ENCODE data around the gene AP1G2.
A peak's percentile ranks its signal among the peaks of the same experiment; 100 is the strongest.

The AP1G2 gene

DNA sequence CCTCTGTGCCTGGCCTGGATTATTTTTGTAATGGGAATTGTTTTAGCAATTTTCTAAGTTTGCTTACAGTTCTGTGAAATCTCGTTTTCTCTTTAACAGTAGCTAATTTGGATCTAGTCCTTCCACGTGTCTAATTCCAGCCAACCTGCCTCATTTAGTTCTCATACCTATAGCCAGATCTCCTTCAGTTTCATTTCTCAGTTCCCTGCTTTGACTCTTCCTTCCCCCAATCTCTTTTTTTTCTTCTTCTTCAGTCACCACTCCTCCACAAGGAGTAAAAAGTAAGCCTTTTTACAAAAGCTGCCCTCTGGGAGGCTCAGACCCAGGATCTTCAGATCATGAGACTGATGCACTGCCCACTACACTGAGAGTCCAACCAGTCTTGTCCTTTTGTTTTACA lies 10.1 kb downstream of the AP1G2 start:
- DNase-seq (ENCODE audit: low read depth in 2 of 2) = no peak

DNA sequence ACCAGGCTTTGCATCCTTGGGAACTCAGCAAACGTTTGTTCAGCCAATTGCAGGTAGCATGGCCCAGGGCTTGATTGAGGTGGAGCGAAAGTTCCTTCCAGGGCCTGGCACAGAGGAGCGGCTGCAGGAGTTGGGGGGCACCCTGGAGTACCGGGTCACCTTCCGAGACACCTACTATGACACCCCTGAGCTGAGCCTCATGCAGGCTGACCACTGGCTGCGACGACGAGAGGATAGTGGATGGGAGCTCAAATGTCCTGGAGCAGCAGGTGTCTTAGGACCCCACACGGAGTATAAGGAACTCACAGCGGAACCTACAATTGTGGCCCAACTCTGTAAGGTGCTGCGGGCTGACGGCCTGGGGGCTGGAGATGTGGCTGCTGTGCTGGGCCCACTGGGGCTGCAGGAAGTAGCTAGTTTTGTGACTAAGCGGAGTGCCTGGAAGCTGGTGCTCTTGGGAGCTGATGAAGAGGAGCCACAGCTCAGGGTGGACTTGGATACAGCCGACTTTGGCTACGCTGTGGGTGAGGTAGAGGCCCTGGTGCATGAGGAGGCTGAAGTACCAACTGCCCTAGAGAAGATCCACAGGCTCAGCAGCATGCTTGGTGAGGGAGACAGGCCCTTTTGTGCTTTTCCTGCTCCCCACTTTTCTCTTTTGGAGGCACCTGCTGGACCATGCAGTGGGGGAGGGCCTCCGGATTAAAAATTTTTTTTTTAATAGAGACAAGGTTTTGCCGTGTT lies 10.7 kb downstream of the AP1G2 start:
- DNase-seq (ENCODE audit: low read depth in 2 of 2) = no peak

- peak; percentile 87 to 93 for DNase-seq (ENCODE audit: low read depth in 2 of 2)
These were observed 11.5 kb downstream of the AP1G2 start, which contains the start of gene THTPA for GRCh38 chr14:23555882-23556699. THTPA (plus strand) TSS chr14:23556271; CDS start chr14:23556758, 487 bp downstream.

GRCh38 chr14:23555533-23555881 lies 12.1 kb downstream of the AP1G2 start:
- DNase-seq (ENCODE audit: low read depth in 2 of 2) = no peak

DNA sequence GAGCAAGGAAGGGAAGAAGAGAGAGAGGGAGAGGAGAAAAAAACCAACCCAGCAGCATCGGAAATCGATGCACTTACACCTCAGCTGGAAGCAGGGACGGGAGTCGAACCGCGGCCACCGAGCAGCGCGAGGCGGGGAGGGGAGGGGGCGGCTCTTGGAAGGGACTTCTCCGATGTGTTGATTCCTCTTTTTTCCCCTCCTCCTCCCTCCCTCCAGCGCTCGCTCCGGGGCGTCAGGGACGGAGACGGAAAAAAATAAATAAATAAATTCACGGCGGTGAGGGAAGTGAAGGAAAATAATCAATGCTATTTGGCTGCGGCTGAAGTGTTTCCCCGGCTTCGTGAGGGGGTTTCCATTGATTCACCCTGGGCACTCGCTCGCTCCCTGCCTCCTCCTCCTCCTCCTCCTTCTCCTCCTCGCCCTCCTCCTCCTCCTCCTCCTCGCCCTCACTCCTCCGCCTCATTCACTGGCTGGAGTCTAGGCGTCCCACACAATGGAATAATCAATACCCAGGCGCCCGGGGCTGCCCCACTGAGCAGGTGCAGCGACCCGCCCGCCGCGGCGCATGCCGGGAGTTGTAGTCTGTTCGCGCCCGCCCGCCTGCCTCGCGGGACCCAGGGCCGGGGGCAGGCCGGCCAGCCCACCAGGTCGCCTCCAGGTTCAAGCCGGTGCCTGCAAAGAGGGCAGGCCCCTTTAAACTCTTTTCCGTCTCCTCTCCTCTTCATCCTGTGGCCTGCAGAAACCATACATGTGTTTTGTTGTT lies 16.1 kb downstream of the AP1G2 start, which contains the start of gene ZFHX2:
ZFHX2 (minus strand) TSS at position 500 of the 763 bp plus-strand sequence. CDS start 16,440 bp downstream, outside the sequence.
- DNase-seq (ENCODE audit: low read depth in 2 of 2) = peak; percentile 70 to 78

DNA sequence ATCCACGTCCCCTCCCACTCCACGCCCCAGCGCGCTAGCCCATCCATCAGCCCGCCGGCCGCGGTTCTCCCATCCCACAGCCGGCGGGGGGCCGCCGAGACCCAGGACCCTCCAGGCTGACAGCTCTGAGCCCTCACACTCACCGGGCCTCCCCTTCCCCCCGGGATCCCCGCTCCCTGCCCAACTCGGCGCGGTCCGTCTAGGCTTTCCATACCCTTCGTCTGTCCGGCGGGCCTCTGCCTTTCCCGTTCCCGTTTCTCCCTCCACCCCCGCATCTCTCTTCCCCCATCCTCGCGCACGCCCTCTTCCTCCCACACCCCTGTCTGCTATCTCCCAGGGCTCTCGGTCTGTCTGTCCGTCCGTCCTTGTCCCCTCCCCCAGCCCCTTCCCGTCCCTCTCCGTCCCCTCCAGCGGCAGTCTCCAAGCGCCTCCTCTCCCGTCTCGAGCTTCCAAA lies 16.8 kb downstream of the AP1G2 start:
- no peak for DNase-seq (ENCODE audit: low read depth in 2 of 2)

DNA sequence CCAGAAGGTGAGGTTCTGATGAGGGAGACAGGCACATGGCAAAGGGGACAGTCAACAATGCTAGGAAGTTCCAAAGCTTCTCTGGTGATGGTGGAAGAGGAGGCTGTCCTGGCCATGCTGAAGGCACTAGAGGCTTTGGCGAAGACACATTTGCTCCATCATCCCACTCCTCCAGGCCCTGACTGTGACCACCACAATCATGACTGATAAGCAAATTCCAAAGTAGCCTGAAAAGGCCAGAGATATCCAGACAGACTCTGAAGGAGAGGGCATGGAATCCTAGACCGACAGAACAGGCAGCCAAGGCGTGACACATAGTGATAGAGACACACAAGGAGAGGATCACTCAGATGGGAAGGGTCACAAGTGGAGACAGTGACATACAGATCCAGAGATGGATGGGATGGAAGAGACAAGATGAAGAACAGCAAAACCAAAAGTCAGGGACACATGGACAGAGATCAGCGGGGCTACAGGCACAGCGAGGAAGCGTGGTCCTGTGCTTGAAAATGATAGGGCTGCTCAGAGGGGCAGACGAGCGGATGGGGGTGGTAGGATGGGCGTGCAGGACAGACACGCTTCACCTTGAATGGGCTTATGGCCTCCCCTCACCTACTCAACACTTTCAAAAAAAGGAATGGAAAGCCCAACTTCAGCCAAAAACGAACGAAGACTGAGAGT lies 17.3 kb downstream of the AP1G2 start:
- no peak for DNase-seq (ENCODE audit: low read depth in 2 of 2)

DNA sequence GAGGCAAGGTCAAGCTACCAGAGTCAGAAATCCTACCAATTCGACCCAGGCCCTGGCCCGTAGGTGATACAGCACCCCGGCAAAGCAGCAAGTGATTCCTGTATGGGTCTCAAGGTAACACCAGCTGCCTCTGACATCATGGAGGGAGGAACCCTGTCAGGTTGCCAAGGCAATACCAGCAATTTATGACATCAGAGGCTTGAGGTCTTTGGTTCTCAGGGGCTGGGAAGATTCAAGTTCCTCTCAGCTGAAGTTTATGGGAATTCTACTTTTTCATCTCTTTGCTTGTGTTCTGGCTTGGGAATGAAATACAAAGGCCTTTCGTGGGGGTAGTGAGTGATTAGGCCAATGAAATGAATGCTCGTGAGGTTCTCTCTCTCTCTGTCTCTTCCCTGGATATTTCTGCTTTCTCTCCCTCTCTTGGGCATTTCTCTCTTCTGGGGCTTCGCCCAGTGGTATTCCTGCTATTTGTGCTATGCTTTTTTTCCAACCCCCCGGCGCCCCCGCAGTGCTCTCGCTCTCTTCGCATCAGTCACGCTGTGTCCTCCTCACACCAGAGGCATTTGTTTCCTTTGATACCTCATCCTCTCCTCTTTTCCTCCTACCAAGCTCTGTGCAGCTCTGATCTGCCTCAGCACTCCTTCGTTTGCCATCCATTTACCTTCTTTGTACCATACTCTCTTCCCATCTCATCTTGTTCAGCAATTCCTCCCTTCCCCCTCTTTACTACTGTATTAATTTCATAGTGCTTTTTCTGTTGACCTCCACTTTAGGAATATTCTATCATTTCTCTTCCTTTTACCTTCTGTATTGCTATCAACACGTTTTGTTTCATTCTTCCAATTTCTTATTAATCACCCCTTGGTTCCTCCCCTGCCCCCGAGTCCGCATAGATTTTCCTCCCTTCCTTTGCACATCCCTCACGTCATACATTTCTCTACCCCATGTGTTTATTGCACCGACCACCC lies 19.0 kb downstream of the AP1G2 start:
- DNase-seq (ENCODE audit: low read depth in 2 of 2) = no peak

- DNase-seq (ENCODE audit: low read depth in 2 of 2) = no peak
These were observed 19.7 kb downstream of the AP1G2 start for GRCh38 chr14:23547924-23548323.

GRCh38 chr14:23546450-23547035 lies 21.0 kb downstream of the AP1G2 start:
- DNase-seq (ENCODE audit: low read depth in 2 of 2) = no peak

- no peak for DNase-seq (ENCODE audit: low read depth in 2 of 2)
These were observed 21.7 kb downstream of the AP1G2 start for GRCh38 chr14:23545740-23546365.

GRCh38 chr14:23544511-23545447 lies 22.8 kb downstream of the AP1G2 start:
- no peak for DNase-seq (ENCODE audit: low read depth in 2 of 2)

DNA sequence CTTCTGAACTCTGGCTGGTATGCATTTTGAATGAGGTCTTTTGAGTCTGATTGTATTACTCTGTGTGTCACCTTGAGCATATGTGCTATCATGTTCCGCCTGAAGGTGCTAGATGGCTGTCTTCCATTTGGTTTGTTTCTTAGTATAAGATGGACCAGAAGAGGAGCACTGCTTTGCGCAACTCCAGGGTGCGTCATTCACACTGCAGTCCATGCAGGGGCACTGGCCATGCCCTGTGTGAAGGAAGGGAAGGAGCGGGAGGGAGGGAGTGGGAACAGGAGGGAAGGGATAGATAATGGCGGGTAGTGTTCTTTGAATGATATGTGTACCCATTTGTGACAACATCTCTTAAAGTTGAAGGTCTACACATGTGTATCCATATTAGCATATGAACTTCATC lies 24.2 kb downstream of the AP1G2 start:
- no peak for DNase-seq (ENCODE audit: low read depth in 2 of 2)

- no peak for DNase-seq (ENCODE audit: low read depth in 2 of 2)
These were observed 25.3 kb downstream of the AP1G2 start for GRCh38 chr14:23542261-23542660.

DNA sequence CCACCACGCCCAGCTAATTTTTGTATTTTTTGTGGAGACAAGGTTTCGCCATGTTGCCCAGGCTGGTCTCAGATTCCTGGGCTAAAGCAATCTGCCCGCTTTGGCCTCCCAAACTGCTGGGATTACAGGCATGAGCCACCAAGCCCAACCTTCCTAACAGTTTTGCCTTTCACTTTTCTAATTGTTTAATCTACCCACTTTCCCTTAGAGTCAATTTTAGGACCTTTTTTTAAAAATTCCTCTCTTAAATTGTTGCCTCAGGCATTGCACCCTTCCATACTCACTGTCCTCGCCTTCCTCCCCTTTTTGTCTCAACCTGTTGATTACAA lies 27.5 kb downstream of the AP1G2 start:
- no peak for DNase-seq (ENCODE audit: low read depth in 2 of 2)

DNA sequence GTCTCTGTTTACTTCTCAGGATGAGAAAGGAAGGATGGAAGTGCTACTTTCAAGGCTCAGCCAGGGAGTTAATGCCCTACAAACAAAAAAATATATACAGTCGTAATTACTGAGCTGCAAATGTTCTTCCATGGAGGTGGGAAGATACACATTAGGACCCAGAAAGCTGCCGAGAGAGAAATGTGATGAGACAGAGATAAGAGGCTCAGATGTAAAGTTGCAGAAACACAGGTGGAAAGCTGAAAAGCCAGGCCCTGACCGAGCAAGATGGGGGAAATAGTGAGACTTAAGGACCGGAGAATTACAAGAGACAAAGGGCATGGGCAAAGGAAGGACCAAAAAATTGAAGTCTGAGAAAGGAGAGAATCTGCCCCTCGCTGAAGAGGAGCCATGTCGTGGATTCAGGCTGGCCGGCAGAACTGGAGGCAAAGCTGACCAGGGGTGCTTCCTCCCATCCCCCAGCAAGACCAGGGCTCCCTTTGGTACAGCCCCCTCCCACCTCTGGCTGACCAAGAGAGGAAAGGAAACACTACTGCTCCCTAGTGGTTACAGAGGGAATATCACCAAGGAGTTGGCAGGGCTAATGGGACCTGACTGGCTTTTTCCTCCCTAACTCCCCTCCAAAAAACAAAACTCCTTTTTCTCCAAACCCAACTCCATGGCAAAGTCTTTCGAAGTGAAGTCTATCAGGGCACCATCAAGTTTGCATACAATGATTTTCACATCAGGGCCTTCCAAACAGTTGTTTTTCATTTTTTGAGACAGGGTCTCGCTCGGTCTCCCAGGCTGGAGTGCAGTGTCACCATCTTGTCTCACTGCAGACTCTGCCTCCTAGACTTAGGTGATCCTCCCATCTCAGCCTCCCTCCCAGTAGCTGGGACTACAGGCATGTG lies 28.1 kb downstream of the AP1G2 start:
- DNase-seq (ENCODE audit: low read depth in 2 of 2) = no peak

DNA sequence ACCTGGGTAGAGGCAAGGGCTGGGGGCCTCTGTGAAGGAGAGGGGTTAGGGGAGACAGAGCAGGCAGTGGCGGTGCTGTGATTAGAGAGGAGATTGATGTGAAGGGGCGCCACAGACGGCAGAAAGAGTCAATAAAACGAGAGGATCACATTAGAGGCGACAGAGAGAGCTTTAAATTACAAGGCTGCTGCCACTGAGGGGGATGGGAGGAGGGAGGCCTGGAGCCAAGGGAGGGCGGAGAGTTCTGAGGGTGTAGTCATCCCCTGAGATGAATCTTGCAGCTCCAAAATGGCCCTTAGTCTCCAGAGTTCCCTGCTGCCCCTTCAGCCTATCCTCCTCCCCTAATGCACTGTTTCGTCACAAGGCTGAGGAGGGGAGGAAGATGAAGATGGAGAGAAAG lies 28.8 kb downstream of the AP1G2 start:
- DNase-seq (ENCODE audit: low read depth in 2 of 2) = no peak

All from stimulated activated CD4-positive, alpha-beta T cell treated with anti-CD3 and anti-CD28 coated beads, Interleukin-4, amount 100 ng/mL, for 48 hours (primary cell).